Stimulated activated CD4-positive, alpha-beta T cell treated with anti-CD3 and anti-CD28 coated beads, Interleukin-4, amount 100 ng/mL, for 48 hours (primary cell): ENCODE measurements around the gene SLC2A3.
"Not testable (repeated sequence)": the region's sequence is repeated elsewhere in the genome, so short reads cannot be mapped to it uniquely, and the experiment has no call there.

Experiments
- DNase-seq, 2 donors: peaks; one replicate each; pipeline ENCODE4 v3.0.0-alpha.2; 2020; ENCODE audit warnings: low read depth in 2 of 2

SLC2A3 gene

GRCh38 chr12:7916936-7917335 lies 19.1 kb downstream of the SLC2A3 start:
- no peak for DNase-seq

GRCh38 chr12:7915661-7916403 lies 20.2 kb downstream of the SLC2A3 start:
- no peak for DNase-seq

- not testable (repeated sequence) for DNase-seq
Measured at GRCh38 chr12:7910106-7910505, 25.9 kb downstream of the SLC2A3 start.

- peak in 1 of 2 donors; percentile 10 for DNase-seq
Measured at GRCh38 chr12:7907009-7907408, 29.0 kb downstream of the SLC2A3 start.

GRCh38 chr12:7906303-7906702 lies 29.7 kb downstream of the SLC2A3 start:
- DNase-seq, result not testable (repeated sequence)

GRCh38 chr12:7905600-7906125 lies 30.3 kb downstream of the SLC2A3 start:
- DNase-seq, result not testable (repeated sequence)

- no peak for DNase-seq
Measured at GRCh38 chr12:7905071-7905470, 30.9 kb downstream of the SLC2A3 start.

- DNase-seq, result not testable (repeated sequence)
Measured at GRCh38 chr12:7902416-7902815, 33.6 kb downstream of the SLC2A3 start.

GRCh38 chr12:7899755-7900154 lies 36.2 kb downstream of the SLC2A3 start:
- DNase-seq, result no peak

GRCh38 chr12:7896726-7897125 lies 39.3 kb downstream of the SLC2A3 start:
- DNase-seq, result not testable (repeated sequence)

- DNase-seq, result no peak
Measured at GRCh38 chr12:7892186-7892980, 43.6 kb downstream of the SLC2A3 start.

GRCh38 chr12:7884689-7885088 lies 51.3 kb downstream of the SLC2A3 start:
- no peak for DNase-seq

- DNase-seq, result not testable (repeated sequence)
Measured at GRCh38 chr12:7881736-7882120, 54.3 kb downstream of the SLC2A3 start.

GRCh38 chr12:7880952-7881735 lies 54.8 kb downstream of the SLC2A3 start:
- DNase-seq, result not testable (repeated sequence)

GRCh38 chr12:7879246-7879645 lies 56.7 kb downstream of the SLC2A3 start:
- DNase-seq, result no peak

- DNase-seq, result no peak
Measured at GRCh38 chr12:7877420-7877819, 58.6 kb downstream of the SLC2A3 start.

GRCh38 chr12:7872566-7873319 lies 63.2 kb downstream of the SLC2A3 start, which contains the start of gene SLC2A14:
Gene SLC2A14, minus strand, starts transcription at chr12:7872915. Its CDS starts 3,035 bp downstream, at chr12:7869880.
- no peak for DNase-seq

GRCh38 chr12:7870335-7870734 lies 65.7 kb downstream of the SLC2A3 start:
- DNase-seq, result no peak
